GM13976 (cell line): ENCODE measurements around the gene ZNF319.

Source experiments
- DNase-seq: peaks from one replicate; pipeline ENCODE4 v3.0.0; 2012; ENCODE audit warnings: low spot score
- CTCF ChIP-seq: IDR thresholded peaks from 2 replicates; pipeline ENCODE4 v1.5.1; 2012; ENCODE audit warnings: borderline replicate concordance, mild to moderate bottlenecking; ENCODE audit not compliant: insufficient read depth; ENCODE audit errors: extremely low read depth, missing control alignments, control extremely low read depth
- in situ Hi-C: fragments of 300-500 bp; cut with MboI; formaldehyde crosslinking; loops from one replicate; pipeline ENCODE4 v1.12.0; 2022; ENCODE audit warnings: low sequenced_read_pairs, mixed read lengths, inconsistent platforms; ENCODE audit not compliant: unreplicated experiment

The ZNF319 gene

DNA sequence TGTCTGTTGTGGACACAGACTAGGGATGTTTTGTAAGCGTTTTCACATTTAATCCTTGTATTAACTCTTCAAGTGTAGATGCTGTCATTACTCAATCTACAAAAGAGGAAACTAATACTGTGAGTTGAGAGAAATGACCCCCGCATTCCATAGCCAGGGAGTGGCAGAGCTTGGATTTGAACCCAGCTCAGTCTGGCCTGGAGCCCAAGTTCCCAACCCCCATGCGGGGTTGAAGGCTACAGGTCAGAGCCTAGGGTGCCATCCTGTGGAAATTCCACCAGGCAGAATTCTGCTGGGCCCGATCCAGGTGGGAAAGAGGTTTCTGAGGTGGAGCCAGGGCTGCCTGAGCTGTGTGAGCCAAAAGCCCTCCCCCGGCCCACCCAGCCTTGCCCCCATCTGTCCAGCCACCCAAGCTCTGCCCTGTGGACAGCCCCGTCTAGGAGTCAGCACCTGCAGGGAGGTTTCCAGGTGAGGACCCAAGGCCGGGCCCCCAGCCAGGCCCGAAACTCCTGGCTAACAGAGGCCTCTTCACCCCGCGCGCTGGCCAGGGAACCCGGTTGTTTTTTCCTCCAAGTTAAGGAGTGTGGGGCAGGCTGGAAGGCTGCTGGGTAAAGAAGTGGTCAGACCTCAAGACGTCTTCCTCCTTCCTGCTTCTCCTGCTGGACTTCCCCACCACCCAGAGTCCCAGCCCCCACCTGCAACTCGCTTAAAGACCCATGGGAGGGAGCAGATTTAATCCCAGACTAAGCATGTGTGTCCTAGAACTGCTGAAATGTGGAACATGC lies 30.7 kb upstream of the ZNF319 start:
- in situ Hi-C loops: no loop called here
- TF ChIP-seq CTCF: no peak
- no peak for DNase-seq

- in situ Hi-C loops: no loop called here
- DNase-seq: no peak
- no peak for TF ChIP-seq CTCF
These were observed 29.8 kb upstream of the ZNF319 start for GRCh38 chr16:58030136-58030840.

DNA sequence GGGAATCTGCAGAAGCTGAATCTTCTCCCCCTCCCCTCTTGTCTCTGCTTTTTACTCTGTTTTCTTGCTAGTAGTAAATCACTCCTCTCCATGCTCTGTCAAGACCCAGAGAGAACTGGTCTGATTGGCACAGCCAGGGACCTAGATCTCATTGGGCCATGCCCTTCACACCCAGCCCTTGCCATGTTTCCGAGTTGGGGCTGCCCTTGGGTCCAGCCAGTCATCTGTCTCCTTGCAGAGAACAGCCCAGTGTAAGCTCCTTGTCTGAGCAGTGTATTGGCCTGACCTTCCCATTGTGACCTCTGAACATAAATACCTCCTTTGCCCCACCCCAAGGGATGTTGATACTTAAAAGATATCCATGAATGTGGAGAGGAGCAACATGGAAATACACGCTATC lies 28.9 kb upstream of the ZNF319 start:
- no peak for DNase-seq
- in situ Hi-C loops: no loop called here
- TF ChIP-seq CTCF: no peak

- no peak for TF ChIP-seq CTCF
- in situ Hi-C loops: no loop called here
- DNase-seq: no peak
These were observed 28.1 kb upstream of the ZNF319 start for GRCh38 chr16:58028541-58029070.

GRCh38 chr16:58027916-58028455 lies 27.5 kb upstream of the ZNF319 start:
- in situ Hi-C loops: no loop called here
- TF ChIP-seq CTCF: no peak
- DNase-seq: no peak

DNA sequence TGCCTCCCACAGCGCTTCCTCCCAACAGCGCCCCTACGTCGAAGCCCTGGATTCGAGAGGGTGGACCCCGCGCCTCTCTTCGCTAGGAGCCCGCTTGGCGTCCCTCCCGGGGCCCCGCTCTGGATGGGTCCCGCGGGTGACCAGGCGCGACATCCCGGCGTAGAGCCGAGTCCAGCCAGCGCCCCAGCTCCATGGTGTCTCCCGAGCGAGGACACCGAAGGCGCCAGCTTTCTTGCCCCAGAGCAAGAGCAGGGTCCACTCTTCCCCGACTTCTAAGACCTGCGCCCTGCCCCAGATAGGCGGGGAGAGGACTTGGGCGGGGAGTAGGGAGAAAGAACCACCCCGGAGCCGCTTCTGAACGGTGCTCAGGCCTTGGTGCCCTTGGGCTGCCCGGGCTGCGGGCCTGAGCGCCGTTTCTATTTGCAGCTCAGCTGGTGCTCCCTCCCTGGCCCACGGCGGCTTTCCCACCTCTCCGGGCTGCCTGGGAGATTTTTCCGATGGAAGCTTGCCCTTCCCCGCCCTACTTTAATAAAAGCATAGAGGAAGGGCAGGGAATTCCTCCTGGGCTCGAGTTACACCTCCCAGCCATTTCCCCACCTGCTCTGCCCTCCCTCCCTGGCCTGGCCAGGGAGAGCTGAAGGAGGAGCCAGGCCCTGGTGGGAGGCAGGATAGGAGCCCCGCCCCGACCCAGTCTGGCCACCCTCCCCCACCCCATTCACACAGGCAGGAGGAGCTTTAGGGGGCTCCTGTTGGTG lies 26.9 kb upstream of the ZNF319 start:
- no peak for TF ChIP-seq CTCF
- in situ Hi-C loops: no loop called here
- DNase-seq: no peak
